HepG2 (cell line): ENCODE results near the gene CEP104. TPM values are rescaled to one million over a fixed set of nuclear protein-coding genes. Genes with fewer than 3 reads are reported as not detected.

ENCODE experiments used
- ATAC-seq: fragments of 200-7000 bp; cut with Tn5 transposase; 3 replicates; pipeline ENCODE4 v1.9.1; 2020; ENCODE audit warnings: mild to moderate bottlenecking, moderate library complexity
- BruUV-seq: library from RNA; stranded (reverse); fragments of 400-500 nt; replicated peaks from 2 replicates; lab custom pipeline; 2021; lab: Mats Ljungman, UMichigan
- CTCF ChIA-PET: fragments of 300-600 bp; formaldehyde crosslinking; extraction: SDS; loops from one replicate; lab custom pipeline; 2021; ENCODE audit warnings: low total read pairs, inconsistent platforms, low intra/inter-chr PET ratio; lab: Yijun Ruan, JAX
- POLR2A ChIA-PET: fragments of 350-600 bp; sonication (Branson Sonifier 250); formaldehyde crosslinking; loops from one replicate; lab custom pipeline; 2020; ENCODE audit warnings: antibody characterized with exemption, inconsistent platforms; lab: Yijun Ruan, JAX
- DNase-seq: peaks from one replicate; pipeline ENCODE4 v3.0.0-alpha.2; 2015; ENCODE audit warnings: low spot score
- FAIRE-seq: peaks from 3 replicates; lab custom pipeline; 2011; peaks lifted over from hg19 to GRCh38; lab: Jason Lieb, UNC
- H2AFZ ChIP-seq: one replicate; pipeline ENCODE4 v1.6.1; 2011; ENCODE audit warnings: low read length, inconsistent platforms
- H3K27ac ChIP-seq: fragments of 300-600 bp; 3 replicates; pipeline ENCODE4 v1.8.0; 2011; ENCODE audit warnings: mixed run types, mild to moderate bottlenecking, mixed read lengths, low read length, inconsistent platforms; ENCODE audit not compliant: insufficient read depth; ENCODE audit errors: extremely low read length
- H3K27me3 ChIP-seq, 2 experiments: fragments of 200-600 bp in 1 of 2; 2 replicates in 1 of 2; 3 replicates in 1 of 2; pipeline versions ENCODE4 v1.6.0 to v1.8.0; 2011; ENCODE audit warnings: low read length in 2 of 2, mild to moderate bottlenecking in 2 of 2, moderate library complexity in 2 of 2, inconsistent platforms in 1 of 2; ENCODE audit not compliant: insufficient read depth in 2 of 2, control insufficient read depth in 1 of 2
- H3K36me3 ChIP-seq, 2 experiments: fragments of 200-600 bp in 1 of 2; replicated peaks in 1 of 2; 2 replicates in 1 of 2; 3 replicates in 1 of 2; pipeline versions ENCODE4 v1.5.1 to v1.8.0; 2011; ENCODE audit warnings: low read length in 2 of 2, inconsistent platforms in 1 of 2; ENCODE audit not compliant: insufficient read depth in 2 of 2, control insufficient read depth in 1 of 2
- H3K4me1 ChIP-seq: 2 replicates; pipeline ENCODE4 v1.5.1; 2012; ENCODE audit warnings: low read length, inconsistent platforms; ENCODE audit not compliant: insufficient read depth
- H3K4me2 ChIP-seq: 2 replicates; pipeline ENCODE4 v1.6.0; 2011; ENCODE audit warnings: low read depth, low read length, inconsistent platforms
- H3K4me3 ChIP-seq, 3 experiments: fragments of 200-600 bp in 1 of 3; sonication (generic), shearing (Covaris generic) in 1 of 3; replicated peaks in 1 of 3; 2 replicates each; pipeline ENCODE4 v1.5.1; 2011 to 2016; ENCODE audit warnings: low read length in 3 of 3, inconsistent platforms in 2 of 3, low read depth in 2 of 3, mild to moderate bottlenecking in 2 of 3, control low read depth in 1 of 3, mixed read lengths in 1 of 3; ENCODE audit not compliant: insufficient read depth in 1 of 3
- H3K79me2 ChIP-seq: one replicate; pipeline ENCODE4 v1.6.1; 2011; ENCODE audit warnings: low read length, inconsistent platforms; ENCODE audit not compliant: insufficient read depth
- H3K9ac ChIP-seq: 2 replicates; pipeline ENCODE4 v1.6.0; 2011; ENCODE audit warnings: mild to moderate bottlenecking, low read depth, low read length, inconsistent platforms; ENCODE audit not compliant: insufficient read depth
- H3K9me3 ChIP-seq: 2 replicates; pipeline ENCODE4 v1.5.1; 2012; ENCODE audit warnings: mild to moderate bottlenecking, low read length
- H4K20me1 ChIP-seq: 2 replicates; pipeline ENCODE4 v1.6.0; 2011; ENCODE audit warnings: inconsistent platforms, mild to moderate bottlenecking, low read length, moderate library complexity; ENCODE audit not compliant: insufficient read depth
- FOXA3 ChIP-seq: IDR thresholded peaks from 2 replicates; pipeline ENCODE4 v1.6.1; 2016; ENCODE audit warnings: missing genetic modification reagents, missing compliant biosample characterization
- JARID2 ChIP-seq: sonication (generic); formaldehyde crosslinking; IDR thresholded peaks from 2 replicates; pipeline ENCODE4 v1.8.1; 2023; ENCODE audit warnings: missing genetic modification reagents, inconsistent platforms; ENCODE audit not compliant: insufficient replicate concordance
- LCORL ChIP-seq, 2 experiments: fragments of 450-650 bp in 1 of 2; sonication (generic) in 1 of 2; formaldehyde crosslinking in 1 of 2; IDR thresholded peaks; 2 replicates each; pipeline versions ENCODE4 v1.5.0 to v1.6.1; 2017 to 2020; ENCODE audit warnings: antibody characterized with exemption in 1 of 2, missing genetic modification reagents in 1 of 2
- RBM39 ChIP-seq: fragments of 200-400 bp; formaldehyde crosslinking; IDR thresholded peaks from one replicate; pipeline ENCODE4 v1.6.1; 2018; ENCODE audit warnings: antibody characterized with exemption, mild to moderate bottlenecking, low read depth, low read length; ENCODE audit not compliant: poor library complexity, severe bottlenecking
- RXRA ChIP-seq: sonication (generic); formaldehyde crosslinking; IDR thresholded peaks from 2 replicates; pipeline ENCODE4 v1.5.1; 2020; ENCODE audit warnings: missing genetic modification reagents
- SOX13 ChIP-seq, 3 experiments: fragments of 450-650 bp in 1 of 3; sonication (generic) in 1 of 3; formaldehyde crosslinking in 1 of 3; IDR thresholded peaks in 2 of 3; conservative IDR thresholded peaks in 1 of 3; 2 replicates each; pipeline versions ENCODE4 v1.5.0 to v1.6.1; 2016 to 2020; ENCODE audit warnings: antibody characterized with exemption in 1 of 3, mild to moderate bottlenecking in 1 of 3, missing compliant biosample characterization in 1 of 3, missing genetic modification reagents in 1 of 3, moderate library complexity in 1 of 3
- THYN1 ChIP-seq: sonication (generic); formaldehyde crosslinking; IDR thresholded peaks from 2 replicates; pipeline ENCODE4 v1.8.1; 2023; ENCODE audit warnings: low read depth, mild to moderate bottlenecking, moderate library complexity, missing genetic modification reagents, borderline replicate concordance
- ZBTB1 ChIP-seq: sonication (generic); formaldehyde crosslinking; IDR thresholded peaks from 2 replicates; pipeline ENCODE4 v1.4.0; 2020; ENCODE audit warnings: missing genetic modification reagents, borderline replicate concordance
- ZNF207 ChIP-seq: fragments of 450-650 bp; IDR thresholded peaks from 2 replicates; pipeline ENCODE4 v1.6.1; 2016; ENCODE audit warnings: antibody characterized with exemption, borderline replicate concordance
- ZNF749 ChIP-seq: sonication (generic); formaldehyde crosslinking; IDR thresholded peaks from 2 replicates; pipeline ENCODE4 v1.8.0; 2022; ENCODE audit warnings: mild to moderate bottlenecking, missing genetic modification reagents, moderate library complexity, borderline replicate concordance
- ZNF788 ChIP-seq: sonication (generic); formaldehyde crosslinking; IDR thresholded peaks from 2 replicates; pipeline ENCODE4 v1.5.0; 2020; ENCODE audit warnings: mild to moderate bottlenecking, missing genetic modification reagents, borderline replicate concordance
- ZSCAN25 ChIP-seq: sonication (generic); formaldehyde crosslinking; IDR thresholded peaks from 2 replicates; pipeline ENCODE4 v1.8.0; 2022; ENCODE audit warnings: mild to moderate bottlenecking, missing genetic modification reagents
- WGBS: methylation state at CpG from one replicate; pipeline ENCODE4 v1.1.6; 2017; ENCODE audit warnings: low lambda C conversion rate; 5-methylcytosine and 5-hydroxymethylcytosine counted together
- in situ Hi-C: cut with HindIII; loops from 2 replicates; pipeline ENCODE4 v1.10.0; 2017; ENCODE audit warnings: low pct_unique_long_range_greater_than_20kb; ENCODE audit not compliant: extremely low pct_ligation_motif_present
- intact Hi-C: fragments of 100-400 bp; cut with micrococcal nuclease; formaldehyde crosslinking; loops from one replicate; pipeline ENCODE4 v1.10.0; 2022; ENCODE audit not compliant: unreplicated experiment
- polyA plus RNA-seq, 8 experiments: library from polyadenylated mRNA; depleted of rRNA in 3 of 8; stranded (reverse) in 7 of 8; unstranded in 1 of 8; fragments of >200 nt; fragmentation: Illumina TruSeq in 4 of 8; extraction: Trizol in 4 of 8; gene quantifications; 2 replicates each; pipeline versions ENCODE4 v1.2.1 to v1.2.3, GENCODE V29; 2011 to 2016; ENCODE audit warnings: low read depth in 4 of 8, missing spikeins in 1 of 8, mixed read lengths in 1 of 8; ENCODE audit not compliant: insufficient read depth in 1 of 8
- total RNA-seq, 5 experiments: library from RNA; depleted of rRNA; stranded (reverse); fragments of >200 nt; fragmentation: Illumina TruSeq; extraction: Trizol; gene quantifications; 2 replicates each; pipeline ENCODE4 v1.2.3, GENCODE V29; 2016; ENCODE audit warnings: low read depth in 1 of 5
- TF ChIP-seq, protein P1 (sequence below): sonication (generic); formaldehyde crosslinking; IDR thresholded peaks from 2 replicates; pipeline ENCODE4 v1.5.1; 2020; ENCODE audit warnings: missing genetic modification reagents, mild to moderate bottlenecking, borderline replicate concordance
- TF ChIP-seq, protein P2 (sequence below): sonication (generic); formaldehyde crosslinking; IDR thresholded peaks from 2 replicates; pipeline ENCODE4 v1.4.0; 2020; ENCODE audit warnings: missing genetic modification reagents
- TF ChIP-seq, protein P3 (sequence below): sonication (generic); formaldehyde crosslinking; IDR thresholded peaks from 2 replicates; pipeline ENCODE4 v1.4.0; 2020; ENCODE audit warnings: missing genetic modification reagents, borderline replicate concordance

CEP104 gene
- total and polyA plus RNA-seq, 2 of the 13 experiments (the other 11 are each of a cell fraction or from before 2014, with no cell fraction given) = 20.4 to 30.1 TPM

DNA sequence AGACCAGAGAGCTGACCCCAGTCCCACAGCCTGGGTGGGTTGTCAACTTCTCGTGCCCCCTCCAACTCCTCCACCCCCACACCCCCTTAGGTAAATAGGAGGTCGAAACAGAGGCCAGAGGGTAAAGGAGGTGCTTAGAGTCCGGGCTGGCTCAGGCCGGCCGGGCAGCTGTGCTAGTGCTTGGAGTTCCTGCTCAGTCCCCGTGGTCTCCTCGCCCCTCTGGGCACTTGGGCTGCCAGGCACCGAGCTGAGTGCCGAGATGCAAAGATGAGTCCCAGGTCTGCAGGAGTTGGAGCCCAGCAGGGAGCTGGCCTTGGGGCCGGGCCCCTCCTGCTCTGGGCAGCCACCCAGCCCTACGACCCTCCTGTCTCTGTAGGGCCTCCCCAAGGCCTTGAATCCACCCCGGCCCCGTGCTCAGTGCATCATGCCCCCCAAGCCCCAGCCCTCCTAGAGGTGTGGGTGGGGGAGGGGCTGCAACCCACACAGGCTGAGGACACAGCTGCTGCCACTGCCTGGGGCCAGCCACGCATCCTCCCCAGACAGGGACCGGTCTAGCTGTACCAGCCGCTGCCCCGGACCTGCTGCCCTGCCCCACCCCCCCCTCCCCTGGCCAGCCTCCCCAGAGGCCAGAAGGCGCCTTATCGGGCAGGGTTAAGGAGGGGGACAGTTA, 82.6 kb downstream of the CEP104 start:
- DNase-seq (no peak), FAIRE-seq (no peak), ATAC-seq (no peak)
- Histone ChIP-seq H3K9ac (peak overlapping the region; percentile 81), H3K4me2 (peak overlapping the region; percentile 93), H4K20me1 (no peaks in the 10 kb centered on the region), H3K9me3 (no peaks in the 10 kb centered on the region), H3K4me1 (peaks cover 61% of the 10 kb centered on the region), H3K36me3 (no peaks in the 10 kb centered on the region), H2AFZ (no peak overlapping the region), H3K4me3 (peak overlapping the region; percentile 89 to 90 (median 90)), H3K79me2 (peaks cover 18% of the 10 kb centered on the region), H3K27me3 (no peaks in the 10 kb centered on the region), H3K27ac (peak overlapping the region; percentile 86)
- in situ Hi-C loops (no loop called here), intact Hi-C loops (loop anchor here (10.0 kb wide), 1 partner anchor 130 kb away; the partner anchor contains the start of gene C1orf174)
- 14% methylated on average over 4 of the region's 19 CpGs for WGBS
- BruUV-seq = no TSS peak
- ChIA-PET CTCF (no interaction called here), POLR2A (interaction anchor here (0.9 to 1.8 kb wide), 4 partner anchors 11 to 149 kb away, joined by 3 to 10 read pairs (median 4); partner anchors contain the start of gene TPRG1L)
- no peak for TF ChIP-seq LCORL (IDR thresholded peaks at IDR 0.05)
- peak; percentile 70 for TF ChIP-seq LCORL (CRISPR knock-in tag; IDR thresholded peaks at IDR 0.05)
- no peak for TF ChIP-seq ZNF207
- TF ChIP-seq, protein P1, sequence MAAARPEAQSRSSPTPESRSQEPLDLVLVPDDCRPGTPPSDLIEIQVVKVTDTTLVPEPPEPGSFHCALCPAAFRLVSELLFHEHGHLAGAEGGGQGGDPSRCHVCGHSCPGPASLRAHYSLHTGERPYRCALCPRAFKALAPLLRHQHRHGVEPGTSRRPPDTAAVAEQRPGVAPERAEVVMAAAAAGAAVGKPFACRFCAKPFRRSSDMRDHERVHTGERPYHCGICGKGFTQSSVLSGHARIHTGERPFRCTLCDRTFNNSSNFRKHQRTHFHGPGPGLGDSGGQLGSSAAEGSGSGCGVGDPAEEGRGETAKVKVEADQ (CRISPR knock-in tag) = no peak
- 0 out of 2 replicates have a peak, but pooled peaks have one; percentile 8 for TF ChIP-seq FOXA3 (CRISPR knock-in tag)
- no peak for TF ChIP-seq ZBTB1 (CRISPR knock-in tag)
- TF ChIP-seq SOX13 (IDR thresholded peaks at IDR 0.05) = no peak
- TF ChIP-seq SOX13 (CRISPR knock-in tag; conservative IDR thresholded peaks at IDR 0.05 in 1 of 2, IDR thresholded peaks at IDR 0.05 in 1 of 2) = no peak
- peak; percentile 49 for TF ChIP-seq RBM39
- TF ChIP-seq ZSCAN25 (CRISPR knock-in tag) = 0 out of 2 replicates have a peak, but pooled peaks have one; percentile 20
- TF ChIP-seq, protein P2, sequence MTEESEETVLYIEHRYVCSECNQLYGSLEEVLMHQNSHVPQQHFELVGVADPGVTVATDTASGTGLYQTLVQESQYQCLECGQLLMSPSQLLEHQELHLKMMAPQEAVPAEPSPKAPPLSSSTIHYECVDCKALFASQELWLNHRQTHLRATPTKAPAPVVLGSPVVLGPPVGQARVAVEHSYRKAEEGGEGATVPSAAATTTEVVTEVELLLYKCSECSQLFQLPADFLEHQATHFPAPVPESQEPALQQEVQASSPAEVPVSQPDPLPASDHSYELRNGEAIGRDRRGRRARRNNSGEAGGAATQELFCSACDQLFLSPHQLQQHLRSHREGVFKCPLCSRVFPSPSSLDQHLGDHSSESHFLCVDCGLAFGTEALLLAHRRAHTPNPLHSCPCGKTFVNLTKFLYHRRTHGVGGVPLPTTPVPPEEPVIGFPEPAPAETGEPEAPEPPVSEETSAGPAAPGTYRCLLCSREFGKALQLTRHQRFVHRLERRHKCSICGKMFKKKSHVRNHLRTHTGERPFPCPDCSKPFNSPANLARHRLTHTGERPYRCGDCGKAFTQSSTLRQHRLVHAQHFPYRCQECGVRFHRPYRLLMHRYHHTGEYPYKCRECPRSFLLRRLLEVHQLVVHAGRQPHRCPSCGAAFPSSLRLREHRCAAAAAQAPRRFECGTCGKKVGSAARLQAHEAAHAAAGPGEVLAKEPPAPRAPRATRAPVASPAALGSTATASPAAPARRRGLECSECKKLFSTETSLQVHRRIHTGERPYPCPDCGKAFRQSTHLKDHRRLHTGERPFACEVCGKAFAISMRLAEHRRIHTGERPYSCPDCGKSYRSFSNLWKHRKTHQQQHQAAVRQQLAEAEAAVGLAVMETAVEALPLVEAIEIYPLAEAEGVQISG = 0 out of 2 replicates have a peak, but pooled peaks have one; percentile 18
- 0 out of 2 replicates have a peak, but pooled peaks have one; percentile 35 for TF ChIP-seq ZNF788 (CRISPR knock-in tag)
- TF ChIP-seq, protein P3, sequence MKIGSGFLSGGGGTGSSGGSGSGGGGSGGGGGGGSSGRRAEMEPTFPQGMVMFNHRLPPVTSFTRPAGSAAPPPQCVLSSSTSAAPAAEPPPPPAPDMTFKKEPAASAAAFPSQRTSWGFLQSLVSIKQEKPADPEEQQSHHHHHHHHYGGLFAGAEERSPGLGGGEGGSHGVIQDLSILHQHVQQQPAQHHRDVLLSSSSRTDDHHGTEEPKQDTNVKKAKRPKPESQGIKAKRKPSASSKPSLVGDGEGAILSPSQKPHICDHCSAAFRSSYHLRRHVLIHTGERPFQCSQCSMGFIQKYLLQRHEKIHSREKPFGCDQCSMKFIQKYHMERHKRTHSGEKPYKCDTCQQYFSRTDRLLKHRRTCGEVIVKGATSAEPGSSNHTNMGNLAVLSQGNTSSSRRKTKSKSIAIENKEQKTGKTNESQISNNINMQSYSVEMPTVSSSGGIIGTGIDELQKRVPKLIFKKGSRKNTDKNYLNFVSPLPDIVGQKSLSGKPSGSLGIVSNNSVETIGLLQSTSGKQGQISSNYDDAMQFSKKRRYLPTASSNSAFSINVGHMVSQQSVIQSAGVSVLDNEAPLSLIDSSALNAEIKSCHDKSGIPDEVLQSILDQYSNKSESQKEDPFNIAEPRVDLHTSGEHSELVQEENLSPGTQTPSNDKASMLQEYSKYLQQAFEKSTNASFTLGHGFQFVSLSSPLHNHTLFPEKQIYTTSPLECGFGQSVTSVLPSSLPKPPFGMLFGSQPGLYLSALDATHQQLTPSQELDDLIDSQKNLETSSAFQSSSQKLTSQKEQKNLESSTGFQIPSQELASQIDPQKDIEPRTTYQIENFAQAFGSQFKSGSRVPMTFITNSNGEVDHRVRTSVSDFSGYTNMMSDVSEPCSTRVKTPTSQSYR = 0 out of 2 replicates have a peak, but pooled peaks have one; percentile 59
- no peak for TF ChIP-seq JARID2
- TF ChIP-seq RXRA = no peak
- no peak for TF ChIP-seq ZNF749 (CRISPR knock-in tag)
- no peak for TF ChIP-seq THYN1 (CRISPR knock-in tag)
